Mesenchymal stem cell (in vitro differentiated cells and primary cell): ENCODE results near the gene FAAP100.

ENCODE experiments used
- DNase-seq: peaks from one replicate; pipeline ENCODE4 v3.0.0-alpha.2; 2013
- H2AFZ ChIP-seq: one replicate; pipeline ENCODE4 v1.6.1; 2013; ENCODE audit warnings: low read depth, mild to moderate bottlenecking, control low read depth, inconsistent platforms, low read length, moderate library complexity
- H2AK5ac ChIP-seq: 2 replicates; pipeline ENCODE4 v1.6.1; 2013; ENCODE audit warnings: low read length, moderate library complexity, mild to moderate bottlenecking, inconsistent platforms; ENCODE audit not compliant: severe bottlenecking
- H2BK120ac ChIP-seq: one replicate; pipeline ENCODE4 v1.6.1; 2013; ENCODE audit warnings: low read depth, mild to moderate bottlenecking, inconsistent platforms, low read length, moderate library complexity
- H2BK12ac ChIP-seq, 2 experiments: one replicate each; pipeline ENCODE4 v1.6.1; 2013; ENCODE audit warnings: inconsistent platforms in 2 of 2, low read length in 2 of 2, mild to moderate bottlenecking in 2 of 2, moderate library complexity in 2 of 2, control low read depth in 1 of 2
- H2BK15ac ChIP-seq: one replicate; pipeline ENCODE4 v1.6.1; 2013; ENCODE audit warnings: mild to moderate bottlenecking, low read depth, inconsistent platforms; ENCODE audit not compliant: poor library complexity, severe bottlenecking
- H2BK5ac ChIP-seq: 2 replicates; pipeline ENCODE4 v1.6.1; 2013; ENCODE audit warnings: low read depth, mild to moderate bottlenecking, low read length, control low read depth, inconsistent platforms; ENCODE audit not compliant: poor library complexity, severe bottlenecking
- H3K14ac ChIP-seq, 2 experiments: one replicate each; pipeline ENCODE4 v1.6.1; 2013; ENCODE audit warnings: inconsistent platforms in 2 of 2, low read length in 2 of 2, control low read depth in 1 of 2, mild to moderate bottlenecking in 1 of 2, moderate library complexity in 1 of 2
- H3K18ac ChIP-seq, 2 experiments: one replicate each; pipeline ENCODE4 v1.6.1; 2013; ENCODE audit warnings: inconsistent platforms in 2 of 2, low read length in 2 of 2, control low read depth in 1 of 2, low read depth in 1 of 2, mild to moderate bottlenecking in 1 of 2
- H3K23ac ChIP-seq, 2 experiments: one replicate each; pipeline ENCODE4 v1.6.1; 2013; ENCODE audit warnings: inconsistent platforms in 2 of 2, low read length in 2 of 2, mild to moderate bottlenecking in 2 of 2, moderate library complexity in 2 of 2, control low read depth in 1 of 2
- H3K27ac ChIP-seq: 2 replicates; pipeline ENCODE4 v1.5.1; 2013; ENCODE audit warnings: mild to moderate bottlenecking, moderate library complexity, low read length, control low read depth, inconsistent platforms; ENCODE audit not compliant: poor library complexity, severe bottlenecking
- H3K27me3 ChIP-seq, 2 experiments: 2 replicates each; pipeline versions ENCODE4 v1.6.1 to v1.7.0; 2013; ENCODE audit warnings: low read length in 2 of 2, mild to moderate bottlenecking in 2 of 2, moderate library complexity in 2 of 2, control low read depth in 1 of 2, inconsistent platforms in 1 of 2; ENCODE audit not compliant: control insufficient read depth in 1 of 2, insufficient read depth in 1 of 2
- H3K36me3 ChIP-seq, 2 experiments: 2 replicates each; pipeline versions ENCODE4 v1.6.1 to v1.7.0; 2013; ENCODE audit warnings: low read length in 2 of 2, control low read depth in 1 of 2, inconsistent platforms in 1 of 2, low read depth in 1 of 2, mild to moderate bottlenecking in 1 of 2; ENCODE audit not compliant: insufficient read depth in 2 of 2, control insufficient read depth in 1 of 2
- H3K4ac ChIP-seq, 2 experiments: one replicate each; pipeline ENCODE4 v1.6.1; 2013; ENCODE audit warnings: inconsistent platforms in 2 of 2, low read length in 2 of 2, mild to moderate bottlenecking in 2 of 2, moderate library complexity in 2 of 2, control low read depth in 1 of 2, low read depth in 1 of 2
- H3K4me1 ChIP-seq: 2 replicates; pipeline ENCODE4 v1.6.1; 2013; ENCODE audit warnings: low read depth, low read length, control low read depth; ENCODE audit not compliant: control insufficient read depth, insufficient read depth
- H3K4me2 ChIP-seq: 2 replicates; pipeline ENCODE4 v1.6.1; 2013; ENCODE audit warnings: low read length, mild to moderate bottlenecking, inconsistent platforms; ENCODE audit not compliant: poor library complexity, severe bottlenecking
- H3K4me3 ChIP-seq, 2 experiments: 2 replicates each; pipeline versions ENCODE4 v1.5.1 to v1.7.0; 2013; ENCODE audit warnings: low read length in 2 of 2, mild to moderate bottlenecking in 2 of 2, control low read depth in 1 of 2, low read depth in 1 of 2; ENCODE audit not compliant: insufficient read depth in 1 of 2
- H3K79me1 ChIP-seq: replicated peaks from 2 replicates; pipeline ENCODE4 v1.6.1; 2013; ENCODE audit warnings: mild to moderate bottlenecking, control low read depth, low read length, inconsistent platforms; ENCODE audit not compliant: poor library complexity, severe bottlenecking
- H3K9ac ChIP-seq: 2 replicates; pipeline ENCODE4 v1.7.0; 2013; ENCODE audit warnings: mild to moderate bottlenecking, low read length, moderate library complexity
- H3K9me3 ChIP-seq: 2 replicates; pipeline ENCODE4 v1.7.0; 2013; ENCODE audit warnings: mild to moderate bottlenecking, low read length; ENCODE audit not compliant: control insufficient read depth
- H4K8ac ChIP-seq: one replicate; pipeline ENCODE4 v1.6.1; 2013; ENCODE audit warnings: inconsistent platforms, mild to moderate bottlenecking, low read length, moderate library complexity
- H4K91ac ChIP-seq: one replicate; pipeline ENCODE4 v1.6.1; 2013; ENCODE audit warnings: mild to moderate bottlenecking, low read length, inconsistent platforms
- WGBS: methylation state at CpG from one replicate; pipeline ENCODE4 v1.1.7; 2013; ENCODE audit warnings: mixed read lengths; 5-methylcytosine and 5-hydroxymethylcytosine counted together

FAAP100 gene

DNA sequence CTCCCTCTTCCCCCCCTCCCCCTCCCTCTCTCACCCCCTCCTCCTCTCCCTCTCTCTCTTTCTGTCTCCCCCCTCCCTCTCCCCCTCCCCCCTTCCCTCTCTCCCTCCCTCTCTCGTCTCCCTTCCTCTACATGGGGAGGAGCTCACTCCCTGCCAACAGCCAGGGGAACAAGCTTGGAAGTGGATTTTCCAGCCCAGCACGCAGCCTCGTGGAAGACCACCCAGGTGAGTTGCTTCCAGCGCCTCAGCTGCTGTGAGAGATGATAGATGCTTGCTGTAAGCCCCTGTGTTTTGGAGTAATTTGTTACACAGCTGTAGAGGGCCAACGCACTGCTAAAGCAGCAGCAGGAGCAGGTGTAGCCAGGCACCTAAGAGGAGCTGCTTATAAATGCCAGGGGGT lies 60.4 kb downstream of the FAAP100 start:
- Histone ChIP-seq H3K4me1 (peaks cover 35% of the 10 kb centered on the region), H2AFZ (no peak overlapping the region), H2BK12ac (no peak overlapping the region), H3K9ac (no peak overlapping the region), H2BK15ac (no peak overlapping the region), H3K4ac (no peak overlapping the region), H2AK5ac (no peak overlapping the region), H4K91ac (no peak overlapping the region), H3K14ac (no peak overlapping the region), H3K79me1 (no peaks in the 10 kb centered on the region), H3K27me3 (peaks cover 19 to 58% of the 10 kb centered on the region in 2 experiments), H2BK5ac (no peak overlapping the region), H3K9me3 (no peaks in the 10 kb centered on the region), H3K27ac (no peak overlapping the region), H3K4me3 (no peak overlapping the region), H3K23ac (no peak overlapping the region), H4K8ac (no peak overlapping the region), H3K4me2 (no peak overlapping the region), H3K18ac (no peak overlapping the region), H2BK120ac (no peak overlapping the region), H3K36me3 (no peaks in the 10 kb centered on the region)
- WGBS, result 20% methylated on average over 5 of the region's 5 CpGs
- no peak for DNase-seq

DNA sequence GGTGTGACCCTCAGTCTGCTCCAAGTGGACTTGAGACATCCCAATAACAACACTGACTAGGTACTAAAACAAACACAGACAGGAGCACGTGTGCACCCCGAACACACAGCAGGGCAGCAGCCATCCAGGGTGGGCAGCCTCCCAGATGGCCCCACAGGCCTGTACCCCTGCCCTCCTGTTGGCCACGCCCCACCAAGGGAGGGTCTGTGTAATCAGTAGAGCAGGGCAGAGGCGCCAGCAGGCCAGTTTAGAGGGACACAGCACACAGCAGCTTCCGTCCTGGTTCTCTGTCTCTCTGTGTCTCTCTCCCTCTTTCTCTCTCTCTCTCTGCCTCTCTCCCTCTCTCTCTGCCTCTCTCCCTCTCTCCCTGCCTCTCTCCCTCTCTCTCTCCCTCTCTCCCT lies 61.0 kb downstream of the FAAP100 start:
- H3K4me3 ChIP-seq, result no peak overlapping the region
- no peak overlapping the region for H3K14ac ChIP-seq
- H3K23ac ChIP-seq, result peak overlapping the region in 1 of 2 experiments; percentile 34
- no peak overlapping the region for H3K27ac ChIP-seq
- H4K8ac ChIP-seq, result no peak overlapping the region
- no peaks in the 10 kb centered on the region for H3K36me3 ChIP-seq
- no peaks in the 10 kb centered on the region for H3K9me3 ChIP-seq
- H3K27me3 ChIP-seq, result peaks cover 19 to 53% of the 10 kb centered on the region in 2 experiments
- H3K4me2 ChIP-seq, result no peak overlapping the region
- no peak overlapping the region for H2BK120ac ChIP-seq
- 58% methylated on average over 5 of the region's 5 CpGs for WGBS
- H3K4ac ChIP-seq, result no peak overlapping the region
- H2AK5ac ChIP-seq, result no peak overlapping the region
- no peak overlapping the region for H4K91ac ChIP-seq
- no peak overlapping the region for H2AFZ ChIP-seq
- H2BK12ac ChIP-seq, result no peak overlapping the region
- no peak overlapping the region for H2BK15ac ChIP-seq
- H3K9ac ChIP-seq, result no peak overlapping the region
- no peaks in the 10 kb centered on the region for H3K79me1 ChIP-seq
- no peak for DNase-seq
- H3K4me1 ChIP-seq, result peaks cover 35% of the 10 kb centered on the region
- H3K18ac ChIP-seq, result no peak overlapping the region
- H2BK5ac ChIP-seq, result no peak overlapping the region

DNA sequence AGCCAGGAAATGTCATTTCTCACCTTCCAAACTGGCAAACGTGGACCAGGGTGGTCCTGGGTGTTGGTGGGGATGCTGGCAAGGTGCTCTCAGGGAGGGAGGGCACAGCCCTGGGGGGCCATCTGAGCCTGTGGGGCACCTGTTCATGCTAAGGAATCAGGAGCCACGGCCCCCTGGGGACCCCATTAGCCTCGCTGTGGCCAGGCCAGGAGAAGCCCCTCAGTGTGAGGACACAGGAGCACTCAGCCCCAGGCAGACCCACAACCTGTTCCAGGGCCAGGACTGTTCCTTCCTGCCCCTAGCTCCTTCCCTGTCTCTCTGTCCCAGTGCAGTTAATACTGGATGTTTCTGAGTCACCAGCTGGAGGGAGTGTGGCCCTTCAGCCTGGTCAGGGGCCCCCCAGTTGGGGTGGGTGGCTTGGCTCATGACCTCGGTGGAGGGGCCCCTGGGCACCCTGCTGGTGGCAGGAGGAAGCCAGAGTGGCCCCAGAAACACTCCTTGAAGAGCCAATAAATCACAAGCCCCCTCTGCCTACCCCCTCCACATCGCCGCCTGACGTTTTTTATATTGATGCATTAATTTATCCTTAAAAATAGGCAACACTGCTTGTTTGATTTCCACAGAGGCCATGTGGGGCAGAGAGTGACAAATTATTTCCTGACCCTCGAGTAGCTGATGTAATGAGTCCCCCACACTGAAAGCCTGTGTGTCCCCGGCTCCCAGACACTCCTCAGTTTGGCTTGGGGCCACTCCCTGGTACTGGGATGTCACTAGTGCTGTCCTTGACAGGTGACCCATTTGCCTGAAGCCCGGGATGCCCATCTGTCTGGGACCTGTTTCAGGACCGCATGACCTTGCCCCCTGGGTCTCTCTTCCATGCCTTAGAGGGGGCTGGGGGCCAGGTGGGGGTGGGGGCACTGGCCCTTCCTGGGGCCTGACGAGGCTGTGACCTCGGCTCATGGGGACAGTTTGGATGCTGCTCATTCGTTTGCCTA lies 61.9 kb downstream of the FAAP100 start:
- peak overlapping the region in 1 of 2 experiments; percentile 35 for H3K23ac ChIP-seq
- H3K79me1 ChIP-seq, result no peaks in the 10 kb centered on the region
- H2AK5ac ChIP-seq, result peak overlapping the region; percentile 29
- H2BK15ac ChIP-seq, result no peak overlapping the region
- peak overlapping the region in 1 of 2 experiments; percentile 47 for H3K4ac ChIP-seq
- H2BK120ac ChIP-seq, result no peak overlapping the region
- H3K18ac ChIP-seq, result peak overlapping the region in 1 of 2 experiments; percentile 13
- no peaks in the 10 kb centered on the region for H3K36me3 ChIP-seq
- no peak for DNase-seq
- H4K91ac ChIP-seq, result peak overlapping the region; percentile 66
- peak overlapping the region; percentile 35 for H4K8ac ChIP-seq
- no peak overlapping the region for H3K4me3 ChIP-seq
- H2BK5ac ChIP-seq, result peak overlapping the region; percentile 33
- no peaks in the 10 kb centered on the region for H3K9me3 ChIP-seq
- no peak overlapping the region for H3K4me2 ChIP-seq
- WGBS, result 60% methylated on average over 14 of the region's 14 CpGs
- H2BK12ac ChIP-seq, result peak overlapping the region in 1 of 2 experiments; percentile 23
- no peak overlapping the region for H2AFZ ChIP-seq
- H3K27ac ChIP-seq, result no peak overlapping the region
- peaks cover 19 to 47% of the 10 kb centered on the region in 2 experiments for H3K27me3 ChIP-seq
- no peak overlapping the region for H3K9ac ChIP-seq
- peak overlapping the region in 1 of 2 experiments; percentile 53 for H3K14ac ChIP-seq
- peaks cover 35% of the 10 kb centered on the region for H3K4me1 ChIP-seq
